Upper lobe of left lung (tissue), 6 donors: ENCODE measurements around the gene ALCAM. TPM values are rescaled to one million over a fixed set of nuclear protein-coding genes. Genes with fewer than 3 reads are reported as not detected.

ENCODE experiments used
- ATAC-seq, 2 donors: fragments of 200-7000 bp; cut with Tn5 transposase; one replicate each; pipeline ENCODE4 v1.9.1; 2022; ENCODE audit warnings: mild to moderate bottlenecking in 2 of 2, moderate library complexity in 2 of 2; ENCODE audit not compliant: low FRiP score in 2 of 2
- DNase-seq, 2 donors: peaks; one replicate each; pipeline ENCODE4 v3.0.0-alpha.2; 2019 to 2020
- H3K27ac ChIP-seq, 4 donors: fragments of 200-600 bp; sonication (generic); one replicate each; pipeline ENCODE4 v1.5.1; 2016 to 2019
- H3K27me3 ChIP-seq, 4 donors: fragments of 200-600 bp; sonication (generic); one replicate each; pipeline ENCODE4 v1.5.1; 2017 to 2019
- H3K36me3 ChIP-seq, 4 donors: fragments of 200-600 bp; sonication (generic); one replicate each; pipeline ENCODE4 v1.5.1; 2016 to 2019
- H3K4me1 ChIP-seq, 4 donors: fragments of 200-600 bp; sonication (generic); one replicate each; pipeline ENCODE4 v1.5.1; 2018 to 2019
- H3K4me3 ChIP-seq, 4 donors: fragments of 200-600 bp; sonication (generic); one replicate each; pipeline ENCODE4 v1.5.1; 2017 to 2019; ENCODE audit warnings: mild to moderate bottlenecking in 2 of 4, moderate library complexity in 1 of 4
- H3K9me3 ChIP-seq, 4 donors: fragments of 200-600 bp; sonication (generic); one replicate each; pipeline ENCODE4 v1.5.1; 2018 to 2019
- CTCF ChIP-seq, 6 experiments: fragments of 450-650 bp in 4 of 6; fragments of 200-600 bp in 2 of 6; sonication (generic) in 2 of 6; IDR thresholded peaks; one replicate each; pipeline ENCODE4 v1.5.1; 2016 to 2019; ENCODE audit warnings: antibody characterized with exemption in 6 of 6
- EP300 ChIP-seq, 4 donors: sonication (generic); formaldehyde crosslinking; IDR thresholded peaks; one replicate each; pipeline ENCODE4 v1.5.1; 2017; ENCODE audit warnings: antibody characterized with exemption in 4 of 4, control low read depth in 2 of 4
- POLR2A ChIP-seq, 4 donors: fragments of 450-650 bp; IDR thresholded peaks; one replicate each; pipeline ENCODE4 v1.5.1; 2016 to 2017; ENCODE audit warnings: antibody characterized with exemption in 4 of 4, mild to moderate bottlenecking in 2 of 4
- POLR2AphosphoS5 ChIP-seq, 2 donors: sonication (generic); formaldehyde crosslinking; IDR thresholded peaks; one replicate each; pipeline ENCODE4 v1.5.1; 2017; ENCODE audit warnings: antibody characterized with exemption in 2 of 2
- WGBS, 2 donors: methylation state at CpG; one replicate each; pipeline ENCODE4 v1.1.5; 2017 to 2018; 5-methylcytosine and 5-hydroxymethylcytosine counted together
- total RNA-seq, 6 donors: library from RNA; depleted of rRNA in 4 of 6; stranded (reverse); fragments of >200 nt in 4 of 6; gene quantifications; one replicate each; pipeline versions ENCODE4 v1.1.0 to v1.2.1, GENCODE V29; 2016 to 2021
- donor health status: DM: no; HTN: no; CAD: no; lungs with moderate emphysema.
- donor health status: DM: no; HTN: yes; CAD: no; lungs with severe emphysema.

The ALCAM gene
- total RNA-seq, 6 donors from 2014 or later: 129 to 390 (median 186) TPM

DNA sequence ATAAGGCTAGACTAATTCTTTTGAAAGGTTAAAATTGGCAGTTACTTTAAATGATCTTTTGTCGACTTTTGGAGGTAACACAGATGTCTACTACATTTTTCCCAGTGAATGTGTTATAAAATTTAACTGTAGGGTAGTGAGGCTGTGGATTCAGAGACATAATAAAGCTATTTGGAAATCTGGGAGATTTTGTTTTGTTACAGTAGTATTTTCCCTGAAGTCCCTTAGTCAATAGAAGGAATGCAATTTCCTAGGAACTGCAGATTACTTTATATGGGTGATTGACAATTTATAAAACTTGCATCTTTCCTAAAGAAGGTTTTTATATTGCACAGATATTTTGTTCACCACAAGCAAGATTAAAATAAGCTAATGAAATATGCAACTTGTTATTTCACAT, 96.9 kb downstream of the ALCAM start:
- H3K27me3 ChIP-seq: no peaks in the 10 kb centered on the region
- H3K36me3 ChIP-seq: no peaks in the 10 kb centered on the region
- no peak overlapping the region for H3K4me3 ChIP-seq
- WGBS, 2 donors: 81 to 83% methylated on average over 1 of the region's 1 CpG
- H3K4me1 ChIP-seq: no peaks in the 10 kb centered on the region
- no peaks in the 10 kb centered on the region for H3K9me3 ChIP-seq
- no peak overlapping the region for H3K27ac ChIP-seq
- TF ChIP-seq CTCF (IDR thresholded peaks at IDR 0.05): no peak
- TF ChIP-seq EP300 (IDR thresholded peaks at IDR 0.05): no peak
- ATAC-seq (no peak), DNase-seq (no peak)

DNA sequence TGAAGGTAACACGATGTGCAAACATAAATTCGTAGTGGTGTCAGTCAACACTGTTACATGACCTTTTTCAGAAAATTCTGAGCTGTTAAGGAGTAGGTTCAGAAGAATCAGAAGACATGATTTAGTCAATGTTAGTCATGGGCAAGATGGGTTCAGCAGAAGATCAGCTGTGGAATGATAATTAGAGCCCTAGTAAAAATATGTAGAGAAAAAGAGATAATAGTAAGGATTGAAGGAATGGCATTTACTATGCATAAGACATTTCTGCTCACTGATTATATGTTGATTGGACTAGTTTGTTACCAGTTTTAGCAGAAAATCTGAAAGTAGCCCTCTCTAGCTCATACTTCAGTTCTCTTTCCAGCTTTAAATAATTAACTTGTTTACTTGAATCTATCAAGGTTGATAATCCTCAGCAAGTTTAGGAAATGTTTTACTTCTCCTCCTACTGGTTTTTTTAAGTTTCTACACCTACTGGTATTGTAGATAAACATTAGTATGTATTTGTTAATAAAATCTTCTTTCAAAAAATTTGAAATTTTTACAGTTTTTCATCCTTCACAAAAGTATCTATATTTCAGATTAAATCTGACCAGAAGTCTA, 98.6 kb downstream of the ALCAM start:
- 73 to 79% methylated on average over 2 of the region's 2 CpGs for WGBS, 2 donors
- Histone ChIP-seq H3K36me3 (no peaks in the 10 kb centered on the region), H3K27me3 (no peaks in the 10 kb centered on the region), H3K9me3 (no peaks in the 10 kb centered on the region), H3K27ac (no peak overlapping the region), H3K4me1 (no peaks in the 10 kb centered on the region), H3K4me3 (no peak overlapping the region)
- DNase-seq (no peak), ATAC-seq (no peak)
- TF ChIP-seq POLR2AphosphoS5 (IDR thresholded peaks at IDR 0.05): no peak
- no peak for TF ChIP-seq EP300 (IDR thresholded peaks at IDR 0.05)
- TF ChIP-seq CTCF (IDR thresholded peaks at IDR 0.05): no peak
- TF ChIP-seq POLR2A (IDR thresholded peaks at IDR 0.05): no peak

GRCh38 chr3:105466072-105466471, 99.4 kb downstream of the ALCAM start:
- TF ChIP-seq EP300 (IDR thresholded peaks at IDR 0.05): no peak
- TF ChIP-seq CTCF (IDR thresholded peaks at IDR 0.05): no peak
- TF ChIP-seq POLR2A (IDR thresholded peaks at IDR 0.05): no peak
- no peak for TF ChIP-seq POLR2AphosphoS5 (IDR thresholded peaks at IDR 0.05)
- Histone ChIP-seq H3K27ac (no peak overlapping the region), H3K4me1 (no peaks in the 10 kb centered on the region), H3K9me3 (no peaks in the 10 kb centered on the region), H3K4me3 (no peak overlapping the region), H3K27me3 (no peaks in the 10 kb centered on the region), H3K36me3 (no peaks in the 10 kb centered on the region)
- DNase-seq (no peak), ATAC-seq (no peak)
- 92 to 93% methylated on average over 3 of the region's 3 CpGs for WGBS, 2 donors

DNA sequence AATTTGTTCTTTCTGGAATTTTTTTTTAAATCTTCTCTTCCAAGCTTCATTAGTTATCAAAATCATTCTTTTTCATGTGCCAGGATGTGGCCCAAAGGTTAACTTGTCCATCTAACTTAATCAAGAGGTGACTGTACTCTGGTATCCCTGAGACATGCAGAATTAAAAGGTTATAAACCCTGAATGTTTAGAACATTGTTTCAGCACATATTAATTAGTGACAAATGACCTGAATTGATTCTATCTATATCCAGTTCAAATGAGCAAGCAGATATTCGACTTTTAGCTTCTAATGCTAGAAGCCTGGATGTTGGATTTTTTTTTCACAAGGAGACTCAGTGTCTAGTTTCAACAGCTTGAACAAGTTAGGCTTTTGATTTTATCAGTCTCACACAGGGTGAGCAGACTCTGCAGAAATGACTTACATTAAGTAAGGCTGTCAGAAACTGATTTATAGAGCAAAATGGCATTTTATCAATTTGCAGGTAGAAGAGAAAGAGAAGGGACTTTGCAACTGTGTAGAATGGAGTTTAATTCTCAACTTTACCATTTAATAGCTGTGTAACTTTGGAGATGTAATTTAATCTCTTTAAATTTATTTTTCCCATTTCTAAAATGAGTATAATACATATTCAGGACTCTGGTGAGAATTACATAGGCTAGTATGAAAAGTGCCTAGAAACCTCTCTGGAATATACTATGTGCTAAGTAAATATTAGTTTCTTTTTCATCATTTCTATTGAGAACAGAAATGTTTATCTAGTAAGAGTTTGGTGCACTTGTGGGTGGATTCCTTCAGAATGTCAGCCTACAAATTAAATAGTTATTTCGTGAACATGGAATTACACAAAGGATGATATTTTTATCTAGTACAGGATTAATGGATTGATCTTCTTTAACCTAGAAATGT, 100.0 kb downstream of the ALCAM start:
- DNase-seq: no peak
- TF ChIP-seq POLR2AphosphoS5 (IDR thresholded peaks at IDR 0.05) (no peak), EP300 (IDR thresholded peaks at IDR 0.05) (no peak), CTCF (IDR thresholded peaks at IDR 0.05) (no peak), POLR2A (IDR thresholded peaks at IDR 0.05) (no peak)
- Histone ChIP-seq H3K36me3 (no peaks in the 10 kb centered on the region), H3K27ac (no peak overlapping the region), H3K4me3 (no peak overlapping the region), H3K27me3 (no peaks in the 10 kb centered on the region), H3K9me3 (no peaks in the 10 kb centered on the region), H3K4me1 (no peaks in the 10 kb centered on the region)
- no peak for ATAC-seq
- WGBS, 2 donors: 31 to 35% methylated on average over 2 of the region's 2 CpGs
